Caco-2 (cell line): ENCODE measurements around the gene AHCY. TPM values are rescaled to one million over a fixed set of nuclear protein-coding genes. Genes with fewer than 3 reads are reported as not detected.
A peak's percentile ranks its signal among the peaks of the same experiment; 100 is the strongest.

Experiments used
- BruUV-seq: library from RNA; stranded (reverse); fragments of 400-500 nt; replicated peaks from 2 replicates; lab custom pipeline; 2021; lab: Mats Ljungman, UMichigan
- CTCF ChIA-PET: fragments of 300-600 bp; sonication (Branson Sonifier 250); formaldehyde crosslinking; loops from one replicate; lab custom pipeline; 2022; ENCODE audit warnings: antibody characterized with exemption; lab: Charles Lee
- POLR2A ChIA-PET: fragments of 300-600 bp; sonication (Branson Sonifier 250); formaldehyde crosslinking; loops from one replicate; lab custom pipeline; 2022; ENCODE audit warnings: antibody characterized with exemption; lab: Charles Lee
- DNase-seq, 2 experiments: peaks; one replicate each; pipeline versions ENCODE4 v3.0.0 to v3.0.0-alpha.2; 2020 to 2022
- H3K27me3 ChIP-seq: replicated peaks from 2 replicates; pipeline ENCODE4 v1.6.0; 2011; ENCODE audit warnings: low read length; ENCODE audit not compliant: control insufficient read depth, insufficient read depth
- H3K36me3 ChIP-seq: 2 replicates; pipeline ENCODE4 v1.5.1; 2011; ENCODE audit warnings: low read length; ENCODE audit not compliant: control insufficient read depth, insufficient read depth
- H3K4me1 ChIP-seq: fragments of 250-450 bp; sonication (Bioruptor Pico); 2 replicates; pipeline ENCODE4 v1.5.1; 2020; ENCODE audit warnings: mild to moderate bottlenecking
- H3K4me3 ChIP-seq: 2 replicates; pipeline ENCODE4 v1.5.1; 2011; ENCODE audit warnings: low read depth, mild to moderate bottlenecking, control low read depth, low read length
- H3K9me3 ChIP-seq: fragments of 250-450 bp; sonication (Bioruptor Pico); 2 replicates; pipeline ENCODE4 v1.5.1; 2020; ENCODE audit warnings: mild to moderate bottlenecking, moderate library complexity
- H3K27ac Mint-ChIP-seq: one replicate; pipeline ENCODE4 v1.8.0; 2022; ENCODE audit warnings: mixed read lengths; ENCODE audit not compliant: unreplicated experiment
- H3K27me3 Mint-ChIP-seq: one replicate; pipeline ENCODE4 v1.8.0; 2022; ENCODE audit warnings: mixed read lengths; ENCODE audit not compliant: insufficient read depth, unreplicated experiment
- H3K36me3 Mint-ChIP-seq: one replicate; pipeline ENCODE4 v1.8.0; 2022; ENCODE audit warnings: mild to moderate bottlenecking, mixed read lengths; ENCODE audit not compliant: insufficient read depth, unreplicated experiment
- H3K4me1 Mint-ChIP-seq: one replicate; pipeline ENCODE4 v1.8.0; 2022; ENCODE audit warnings: low read depth, mixed read lengths; ENCODE audit not compliant: unreplicated experiment
- H3K4me3 Mint-ChIP-seq: one replicate; pipeline ENCODE4 v1.8.0; 2022; ENCODE audit warnings: mild to moderate bottlenecking, moderate library complexity, mixed read lengths; ENCODE audit not compliant: unreplicated experiment
- H3K9me3 Mint-ChIP-seq: one replicate; pipeline ENCODE4 v1.8.0; 2022; ENCODE audit warnings: mixed read lengths; ENCODE audit not compliant: unreplicated experiment
- intact Hi-C: fragments of 100-400 bp; cut with micrococcal nuclease; formaldehyde crosslinking; loops from one replicate; pipeline ENCODE4 v1.10.0; 2022; ENCODE audit not compliant: unreplicated experiment
- total RNA-seq: library from RNA; stranded (reverse); gene quantifications from 2 replicates; pipeline ENCODE4 v1.2.3, GENCODE V29; 2022
- TF ChIP-seq, protein P1 (sequence below), 2 experiments: fragments of 200-600 bp in 1 of 2; IDR thresholded peaks; 1 replicate in 1 of 2; 2 replicates in 1 of 2; pipeline versions ENCODE4 v1.5.1 to v1.8.0; 2011 to 2022; ENCODE audit warnings: antibody characterized with exemption in 1 of 2, control low read depth in 1 of 2, inconsistent platforms in 1 of 2, low read depth in 1 of 2, low read length in 1 of 2, mild to moderate bottlenecking in 1 of 2, moderate library complexity in 1 of 2; ENCODE audit not compliant: insufficient read depth in 1 of 2, severe bottlenecking in 1 of 2, unreplicated experiment in 1 of 2

Gene AHCY
- total RNA-seq, 1 experiment from 2014 or later = 665 TPM

DNA sequence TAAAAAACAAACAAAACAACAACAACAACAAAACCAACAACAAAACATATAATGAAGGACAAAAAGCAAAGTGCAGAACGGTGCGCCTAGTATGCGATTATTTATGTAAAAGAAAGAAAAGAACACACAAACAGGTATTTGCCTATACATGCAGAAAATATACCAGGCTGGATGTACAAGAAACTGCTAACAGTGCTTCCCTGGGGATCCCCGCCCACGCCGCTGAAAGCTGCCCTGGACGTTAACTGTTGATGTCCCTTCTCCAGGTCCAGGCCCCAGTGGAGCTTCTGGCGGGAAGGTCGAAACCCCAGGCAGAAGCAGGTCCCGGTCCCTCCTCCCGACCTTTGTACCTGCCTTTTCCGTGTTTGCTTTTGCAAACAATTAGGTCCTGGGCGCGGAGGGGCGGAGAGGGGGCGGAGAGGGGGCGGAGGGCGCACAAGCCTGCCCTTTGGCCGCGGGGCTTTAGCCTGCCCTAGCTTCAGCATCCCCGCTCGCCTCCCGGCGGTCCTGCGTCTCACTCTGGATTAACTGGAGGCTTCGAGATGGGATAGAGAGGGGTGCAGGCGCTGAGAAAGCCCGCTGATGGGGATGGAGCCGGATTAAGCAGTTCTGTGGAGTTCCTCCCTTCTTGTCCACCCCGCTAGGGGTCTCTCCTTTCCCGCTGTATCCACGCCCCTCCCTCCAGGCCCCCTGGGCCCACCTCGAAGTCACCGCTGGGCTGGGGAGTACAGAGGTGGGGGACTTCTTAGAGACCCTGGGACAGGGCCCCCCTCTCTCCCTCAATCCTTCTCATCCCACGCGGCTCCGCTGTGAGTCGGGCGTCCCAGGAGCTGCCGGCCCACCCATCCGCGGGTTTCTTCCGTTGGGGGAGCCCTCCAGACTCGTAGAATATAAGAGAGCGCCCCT, 8.2 kb upstream of the AHCY start:
- peak; percentile 100 for DNase-seq
- H3K4me3 Mint-ChIP-seq = peak overlapping the region; percentile 77
- Histone ChIP-seq H3K9me3 (no peaks in the 10 kb centered on the region), H3K4me1 (peaks cover 34% of the 10 kb centered on the region), H3K36me3 (no peaks in the 10 kb centered on the region), H3K27me3 (no peaks in the 10 kb centered on the region), H3K4me3 (peak overlapping the region; percentile 53)
- H3K27ac Mint-ChIP-seq = peak overlapping the region; percentile 87
- no peaks in the 10 kb centered on the region for H3K9me3 Mint-ChIP-seq
- H3K36me3 Mint-ChIP-seq = peaks cover 10% of the 10 kb centered on the region
- BruUV-seq = TSS peak; percentile 94
- H3K27me3 Mint-ChIP-seq = no peaks in the 10 kb centered on the region
- TF ChIP-seq, protein P1, sequence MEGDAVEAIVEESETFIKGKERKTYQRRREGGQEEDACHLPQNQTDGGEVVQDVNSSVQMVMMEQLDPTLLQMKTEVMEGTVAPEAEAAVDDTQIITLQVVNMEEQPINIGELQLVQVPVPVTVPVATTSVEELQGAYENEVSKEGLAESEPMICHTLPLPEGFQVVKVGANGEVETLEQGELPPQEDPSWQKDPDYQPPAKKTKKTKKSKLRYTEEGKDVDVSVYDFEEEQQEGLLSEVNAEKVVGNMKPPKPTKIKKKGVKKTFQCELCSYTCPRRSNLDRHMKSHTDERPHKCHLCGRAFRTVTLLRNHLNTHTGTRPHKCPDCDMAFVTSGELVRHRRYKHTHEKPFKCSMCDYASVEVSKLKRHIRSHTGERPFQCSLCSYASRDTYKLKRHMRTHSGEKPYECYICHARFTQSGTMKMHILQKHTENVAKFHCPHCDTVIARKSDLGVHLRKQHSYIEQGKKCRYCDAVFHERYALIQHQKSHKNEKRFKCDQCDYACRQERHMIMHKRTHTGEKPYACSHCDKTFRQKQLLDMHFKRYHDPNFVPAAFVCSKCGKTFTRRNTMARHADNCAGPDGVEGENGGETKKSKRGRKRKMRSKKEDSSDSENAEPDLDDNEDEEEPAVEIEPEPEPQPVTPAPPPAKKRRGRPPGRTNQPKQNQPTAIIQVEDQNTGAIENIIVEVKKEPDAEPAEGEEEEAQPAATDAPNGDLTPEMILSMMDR (IDR thresholded peaks at IDR 0.05; ENCODE audit: insufficient read depth in 1 of 2, low read depth in 1 of 2, low read length in 1 of 2, severe bottlenecking in 1 of 2, unreplicated experiment in 1 of 2) = peak in 1 of 2 experiments; percentile 38
- peaks cover 16% of the 10 kb centered on the region for H3K4me1 Mint-ChIP-seq
- CTCF ChIA-PET = interaction anchor here (0.5 to 4.5 kb wide), 45 partner anchors 9 to 902 kb away, joined by 3 to 130 read pairs (median 7); partner anchors contain the start of genes AHCY, DYNLRB1 and ITCH
- POLR2A ChIA-PET = interaction anchor here (0.5 to 3.7 kb wide), 11 partner anchors 10 to 392 kb away, joined by 3 to 76 read pairs (median 5); partner anchors contain the start of genes AHCY, DYNLRB1, EIF2S2 and ITCH
- intact Hi-C loops = loop anchor here (1.0 to 5.0 kb wide), 12 partner anchors 8 to 393 kb away; partner anchors contain the start of genes AHCY, DYNLRB1, ITCH and TP53INP2

- H3K4me1 ChIP-seq = peaks cover 35% of the 10 kb centered on the region
- TF ChIP-seq, protein P1 (IDR thresholded peaks at IDR 0.05; ENCODE audit: insufficient read depth in 1 of 2, low read depth in 1 of 2, low read length in 1 of 2, severe bottlenecking in 1 of 2, unreplicated experiment in 1 of 2) = no peak
- no peaks in the 10 kb centered on the region for H3K36me3 ChIP-seq
- intact Hi-C loops = loop anchor here (1.0 to 5.0 kb wide), 4 partner anchors 7 to 394 kb away; partner anchors contain the start of genes AHCY and TP53INP2
- H3K27me3 Mint-ChIP-seq = no peaks in the 10 kb centered on the region
- DNase-seq = peak; percentile 80 to 83
- H3K4me3 Mint-ChIP-seq = peak overlapping the region; percentile 77
- H3K27ac Mint-ChIP-seq = peak overlapping the region; percentile 87
- no peaks in the 10 kb centered on the region for H3K9me3 ChIP-seq
- H3K36me3 Mint-ChIP-seq = peaks cover 10% of the 10 kb centered on the region
- no peaks in the 10 kb centered on the region for H3K27me3 ChIP-seq
- H3K4me3 ChIP-seq = peak overlapping the region; percentile 13
- CTCF ChIA-PET = interaction anchor here (0.5 to 4.5 kb wide), 34 partner anchors 9 to 901 kb away, joined by 3 to 130 read pairs (median 5); partner anchors contain the start of genes AHCY, DYNLRB1 and ITCH
- H3K4me1 Mint-ChIP-seq = peaks cover 18% of the 10 kb centered on the region
- H3K9me3 Mint-ChIP-seq = no peaks in the 10 kb centered on the region
- TSS peak; percentile 97 for BruUV-seq
- POLR2A ChIA-PET = interaction anchor here (0.5 to 3.7 kb wide), 10 partner anchors 9 to 393 kb away, joined by 3 to 76 read pairs (median 4); partner anchors contain the start of genes AHCY, DYNLRB1, EIF2S2 and ITCH
These were observed 7.4 kb upstream of the AHCY start for GRCh38 chr20:34310481-34311117.
